WTC11 (cell line): ENCODE measurements around the gene SPEM2. TPM values are rescaled to one million over a fixed set of nuclear protein-coding genes. Genes with fewer than 3 reads are reported as not detected.

Experiments
- ATAC-seq: fragments of 200-7000 bp; cut with Tn5 transposase; 2 replicates; pipeline ENCODE4 v1.10.0; 2021; ENCODE audit warnings: mild to moderate bottlenecking, moderate library complexity
- CTCF ChIA-PET: fragments of 300-600 bp; sonication (Branson Sonifier 250); formaldehyde crosslinking; loops from one replicate; lab custom pipeline; 2021; ENCODE audit warnings: antibody characterized with exemption; lab: Charles Lee
- POLR2A ChIA-PET: fragments of 350-600 bp; sonication (Branson Sonifier 250); formaldehyde crosslinking; loops from one replicate; lab custom pipeline; 2021; ENCODE audit warnings: antibody characterized with exemption; lab: Charles Lee
- DNase-seq: peaks from one replicate; pipeline ENCODE4 v3.0.0; 2021; ENCODE audit warnings: low spot score
- H3K27ac Mint-ChIP-seq: 2 replicates; pipeline ENCODE4 v1.8.0; 2021; ENCODE audit warnings: mixed read lengths
- H3K27me3 Mint-ChIP-seq: 2 replicates; pipeline ENCODE4 v1.8.0; 2021; ENCODE audit warnings: low read depth, mild to moderate bottlenecking, moderate library complexity, mixed read lengths
- H3K36me3 Mint-ChIP-seq: 2 replicates; pipeline ENCODE4 v1.8.0; 2021; ENCODE audit warnings: mixed read lengths
- H3K4me1 Mint-ChIP-seq: 2 replicates; pipeline ENCODE4 v1.8.0; 2022; ENCODE audit warnings: mixed read lengths
- H3K4me3 Mint-ChIP-seq: 2 replicates; pipeline ENCODE4 v1.8.0; 2021; ENCODE audit warnings: mild to moderate bottlenecking, moderate library complexity, mixed read lengths
- H3K9me3 Mint-ChIP-seq: 2 replicates; pipeline ENCODE4 v1.8.0; 2021; ENCODE audit warnings: mixed read lengths
- ETV6 ChIP-seq: sonication (generic); formaldehyde crosslinking; IDR thresholded peaks from 2 replicates; pipeline ENCODE4 v1.8.1; 2022; ENCODE audit warnings: mild to moderate bottlenecking, missing genetic modification reagents
- FOXP1 ChIP-seq: sonication (generic); formaldehyde crosslinking; IDR thresholded peaks from 2 replicates; pipeline ENCODE4 v1.8.0; 2022; ENCODE audit warnings: missing genetic modification reagents, mild to moderate bottlenecking, moderate library complexity, borderline replicate concordance
- GABPB1 ChIP-seq: sonication (generic); formaldehyde crosslinking; IDR thresholded peaks from 2 replicates; pipeline ENCODE4 v1.8.1; 2023; ENCODE audit warnings: mild to moderate bottlenecking, missing genetic modification reagents
- SP1 ChIP-seq: sonication (generic); formaldehyde crosslinking; conservative IDR thresholded peaks from 2 replicates; pipeline ENCODE4 v1.8.1; 2022; ENCODE audit warnings: missing genetic modification reagents
- TEAD1 ChIP-seq: sonication (generic); formaldehyde crosslinking; IDR thresholded peaks from 2 replicates; pipeline ENCODE4 v1.8.0; 2022; ENCODE audit warnings: mild to moderate bottlenecking, missing genetic modification reagents
- ZNF138 ChIP-seq: sonication (generic); formaldehyde crosslinking; conservative IDR thresholded peaks from 2 replicates; pipeline ENCODE4 v1.8.1; 2022; ENCODE audit warnings: mild to moderate bottlenecking, moderate library complexity, missing genetic modification reagents
- ZNF219 ChIP-seq: sonication (generic); formaldehyde crosslinking; IDR thresholded peaks from 2 replicates; pipeline ENCODE4 v1.8.0; 2023; ENCODE audit warnings: missing genetic modification reagents, mild to moderate bottlenecking, borderline replicate concordance
- ZNF317 ChIP-seq: sonication (generic); formaldehyde crosslinking; IDR thresholded peaks from 2 replicates; pipeline ENCODE4 v1.8.1; 2023; ENCODE audit warnings: low read depth, mild to moderate bottlenecking, moderate library complexity, missing genetic modification reagents, borderline replicate concordance
- total RNA-seq: library from RNA; stranded (reverse); gene quantifications from 3 replicates; pipeline ENCODE4 v1.2.3, GENCODE V29; 2021
- TF ChIP-seq, protein P1 (sequence below): sonication (generic); formaldehyde crosslinking; IDR thresholded peaks from 2 replicates; pipeline ENCODE4 v1.8.0; 2023; ENCODE audit warnings: missing genetic modification reagents, mild to moderate bottlenecking, borderline replicate concordance
- TF ChIP-seq, protein P2 (sequence below): fragments of 250-450 bp; sonication (Bioruptor Pico); IDR thresholded peaks from 2 replicates; pipeline ENCODE4 v1.9.0; 2021; ENCODE audit warnings: mild to moderate bottlenecking
- TF ChIP-seq, protein P3 (sequence below): sonication (generic); formaldehyde crosslinking; IDR thresholded peaks from 2 replicates; pipeline ENCODE4 v1.8.1; 2022; ENCODE audit warnings: low read depth, missing genetic modification reagents, borderline replicate concordance
- TF ChIP-seq, protein P4 (sequence below): sonication (generic); formaldehyde crosslinking; IDR thresholded peaks from 2 replicates; pipeline ENCODE4 v1.8.0; 2022; ENCODE audit warnings: mild to moderate bottlenecking, missing genetic modification reagents
- TF ChIP-seq, protein P5 (sequence below): sonication (generic); formaldehyde crosslinking; IDR thresholded peaks from 2 replicates; pipeline ENCODE4 v1.8.1; 2023; ENCODE audit warnings: mild to moderate bottlenecking, missing genetic modification reagents, borderline replicate concordance
- TF ChIP-seq, protein P6 (sequence below): sonication (generic); formaldehyde crosslinking; IDR thresholded peaks from 2 replicates; pipeline ENCODE4 v1.8.1; 2022; ENCODE audit warnings: mild to moderate bottlenecking, moderate library complexity, missing genetic modification reagents
- TF ChIP-seq, protein P7 (sequence below): sonication (generic); formaldehyde crosslinking; IDR thresholded peaks from 2 replicates; pipeline ENCODE4 v1.8.0; 2022; ENCODE audit warnings: mild to moderate bottlenecking, missing genetic modification reagents
- TF ChIP-seq, protein P8 (sequence below): fragments of 200-600 bp; IDR thresholded peaks from 2 replicates; pipeline ENCODE4 v1.8.0; 2022; ENCODE audit warnings: antibody characterized with exemption

The SPEM2 gene
- total RNA-seq, 1 experiment from 2014 or later: 0.13 TPM

DNA sequence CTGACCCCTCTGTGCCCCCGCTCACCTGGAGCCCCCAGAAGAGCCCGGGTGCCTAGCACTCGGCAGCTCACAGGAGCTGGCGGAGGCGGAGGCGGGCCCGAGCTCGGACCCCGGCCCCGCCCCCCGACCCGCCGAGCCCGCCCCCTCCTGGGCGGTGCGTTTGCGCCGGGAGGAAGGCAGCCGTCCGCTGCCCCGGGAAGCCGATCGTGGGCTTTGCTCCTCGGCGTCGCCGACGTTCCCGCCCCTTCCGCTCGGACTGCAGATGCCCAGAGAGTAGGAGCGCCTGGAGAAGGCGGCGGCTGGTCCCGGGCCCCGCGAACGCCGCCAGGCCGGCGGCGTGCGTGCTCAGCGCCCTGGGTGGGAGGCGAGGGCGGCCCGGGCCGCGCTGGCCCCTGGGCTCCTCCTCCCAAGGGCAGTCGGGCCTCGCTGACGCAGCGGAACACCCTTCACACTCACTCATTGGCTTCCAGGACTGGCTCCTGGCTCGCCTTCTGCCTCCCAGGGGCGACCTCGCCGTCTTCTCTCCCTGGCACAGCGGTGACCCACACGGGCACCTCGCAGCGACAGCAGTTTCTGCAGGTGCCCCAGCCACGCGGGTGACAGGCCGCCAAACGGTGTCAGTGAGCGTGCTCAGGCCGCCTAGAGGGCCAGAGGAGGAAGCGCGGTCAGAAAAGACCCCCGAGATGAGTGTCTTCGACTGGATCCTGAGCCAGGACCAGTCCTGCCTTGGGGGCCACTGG is 30.8 kb upstream of the SPEM2 start, which contains the start of gene PLSCR3:
Gene PLSCR3 (minus strand): TSS at position 74 of the 740 bp plus-strand sequence. CDS start 415 bp downstream, outside the sequence.
- Mint-ChIP-seq H3K27ac (peak within 1 kb of the TSS; percentile 85), H3K9me3 (no peaks in the 10 kb centered on the region), H3K36me3 (peaks cover 13% of the 10 kb centered on the region), H3K4me3 (peak within 1 kb of the TSS; percentile 90), H3K27me3 (no peaks in the 10 kb centered on the region; the same call in 1 of the 2 replicates), H3K4me1 (peaks cover 11% of the 10 kb centered on the region)
- ATAC-seq (peak; percentile 78), DNase-seq (peak; percentile 87)
- TF ChIP-seq, protein P1, sequence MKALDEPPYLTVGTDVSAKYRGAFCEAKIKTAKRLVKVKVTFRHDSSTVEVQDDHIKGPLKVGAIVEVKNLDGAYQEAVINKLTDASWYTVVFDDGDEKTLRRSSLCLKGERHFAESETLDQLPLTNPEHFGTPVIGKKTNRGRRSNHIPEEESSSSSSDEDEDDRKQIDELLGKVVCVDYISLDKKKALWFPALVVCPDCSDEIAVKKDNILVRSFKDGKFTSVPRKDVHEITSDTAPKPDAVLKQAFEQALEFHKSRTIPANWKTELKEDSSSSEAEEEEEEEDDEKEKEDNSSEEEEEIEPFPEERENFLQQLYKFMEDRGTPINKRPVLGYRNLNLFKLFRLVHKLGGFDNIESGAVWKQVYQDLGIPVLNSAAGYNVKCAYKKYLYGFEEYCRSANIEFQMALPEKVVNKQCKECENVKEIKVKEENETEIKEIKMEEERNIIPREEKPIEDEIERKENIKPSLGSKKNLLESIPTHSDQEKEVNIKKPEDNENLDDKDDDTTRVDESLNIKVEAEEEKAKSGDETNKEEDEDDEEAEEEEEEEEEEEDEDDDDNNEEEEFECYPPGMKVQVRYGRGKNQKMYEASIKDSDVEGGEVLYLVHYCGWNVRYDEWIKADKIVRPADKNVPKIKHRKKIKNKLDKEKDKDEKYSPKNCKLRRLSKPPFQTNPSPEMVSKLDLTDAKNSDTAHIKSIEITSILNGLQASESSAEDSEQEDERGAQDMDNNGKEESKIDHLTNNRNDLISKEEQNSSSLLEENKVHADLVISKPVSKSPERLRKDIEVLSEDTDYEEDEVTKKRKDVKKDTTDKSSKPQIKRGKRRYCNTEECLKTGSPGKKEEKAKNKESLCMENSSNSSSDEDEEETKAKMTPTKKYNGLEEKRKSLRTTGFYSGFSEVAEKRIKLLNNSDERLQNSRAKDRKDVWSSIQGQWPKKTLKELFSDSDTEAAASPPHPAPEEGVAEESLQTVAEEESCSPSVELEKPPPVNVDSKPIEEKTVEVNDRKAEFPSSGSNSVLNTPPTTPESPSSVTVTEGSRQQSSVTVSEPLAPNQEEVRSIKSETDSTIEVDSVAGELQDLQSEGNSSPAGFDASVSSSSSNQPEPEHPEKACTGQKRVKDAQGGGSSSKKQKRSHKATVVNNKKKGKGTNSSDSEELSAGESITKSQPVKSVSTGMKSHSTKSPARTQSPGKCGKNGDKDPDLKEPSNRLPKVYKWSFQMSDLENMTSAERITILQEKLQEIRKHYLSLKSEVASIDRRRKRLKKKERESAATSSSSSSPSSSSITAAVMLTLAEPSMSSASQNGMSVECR: peak; percentile 68; the same call in 1 of the 2 replicates
- TF ChIP-seq, protein P2, sequence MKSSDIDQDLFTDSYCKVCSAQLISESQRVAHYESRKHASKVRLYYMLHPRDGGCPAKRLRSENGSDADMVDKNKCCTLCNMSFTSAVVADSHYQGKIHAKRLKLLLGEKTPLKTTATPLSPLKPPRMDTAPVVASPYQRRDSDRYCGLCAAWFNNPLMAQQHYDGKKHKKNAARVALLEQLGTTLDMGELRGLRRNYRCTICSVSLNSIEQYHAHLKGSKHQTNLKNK (CRISPR knock-in tag): no peak
- no peak for TF ChIP-seq ZNF138
- TF ChIP-seq TEAD1 (CRISPR knock-in tag): peak; percentile 72; the same call in 1 of the 2 replicates
- peak; percentile 30 for TF ChIP-seq ETV6
- peak; percentile 59 for TF ChIP-seq FOXP1 (CRISPR knock-in tag)
- TF ChIP-seq, protein P3, sequence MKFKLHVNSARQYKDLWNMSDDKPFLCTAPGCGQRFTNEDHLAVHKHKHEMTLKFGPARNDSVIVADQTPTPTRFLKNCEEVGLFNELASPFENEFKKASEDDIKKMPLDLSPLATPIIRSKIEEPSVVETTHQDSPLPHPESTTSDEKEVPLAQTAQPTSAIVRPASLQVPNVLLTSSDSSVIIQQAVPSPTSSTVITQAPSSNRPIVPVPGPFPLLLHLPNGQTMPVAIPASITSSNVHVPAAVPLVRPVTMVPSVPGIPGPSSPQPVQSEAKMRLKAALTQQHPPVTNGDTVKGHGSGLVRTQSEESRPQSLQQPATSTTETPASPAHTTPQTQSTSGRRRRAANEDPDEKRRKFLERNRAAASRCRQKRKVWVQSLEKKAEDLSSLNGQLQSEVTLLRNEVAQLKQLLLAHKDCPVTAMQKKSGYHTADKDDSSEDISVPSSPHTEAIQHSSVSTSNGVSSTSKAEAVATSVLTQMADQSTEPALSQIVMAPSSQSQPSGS (CRISPR knock-in tag): no peak
- TF ChIP-seq ZNF317 (CRISPR knock-in tag): 0 out of 2 replicates have a peak, but pooled peaks have one; percentile 48
- TF ChIP-seq, protein P4, sequence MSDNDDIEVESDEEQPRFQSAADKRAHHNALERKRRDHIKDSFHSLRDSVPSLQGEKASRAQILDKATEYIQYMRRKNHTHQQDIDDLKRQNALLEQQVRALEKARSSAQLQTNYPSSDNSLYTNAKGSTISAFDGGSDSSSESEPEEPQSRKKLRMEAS: peak; percentile 85; the same call in 1 of the 2 replicates
- TF ChIP-seq SP1 (CRISPR knock-in tag): peak; percentile 78
- TF ChIP-seq, protein P5, sequence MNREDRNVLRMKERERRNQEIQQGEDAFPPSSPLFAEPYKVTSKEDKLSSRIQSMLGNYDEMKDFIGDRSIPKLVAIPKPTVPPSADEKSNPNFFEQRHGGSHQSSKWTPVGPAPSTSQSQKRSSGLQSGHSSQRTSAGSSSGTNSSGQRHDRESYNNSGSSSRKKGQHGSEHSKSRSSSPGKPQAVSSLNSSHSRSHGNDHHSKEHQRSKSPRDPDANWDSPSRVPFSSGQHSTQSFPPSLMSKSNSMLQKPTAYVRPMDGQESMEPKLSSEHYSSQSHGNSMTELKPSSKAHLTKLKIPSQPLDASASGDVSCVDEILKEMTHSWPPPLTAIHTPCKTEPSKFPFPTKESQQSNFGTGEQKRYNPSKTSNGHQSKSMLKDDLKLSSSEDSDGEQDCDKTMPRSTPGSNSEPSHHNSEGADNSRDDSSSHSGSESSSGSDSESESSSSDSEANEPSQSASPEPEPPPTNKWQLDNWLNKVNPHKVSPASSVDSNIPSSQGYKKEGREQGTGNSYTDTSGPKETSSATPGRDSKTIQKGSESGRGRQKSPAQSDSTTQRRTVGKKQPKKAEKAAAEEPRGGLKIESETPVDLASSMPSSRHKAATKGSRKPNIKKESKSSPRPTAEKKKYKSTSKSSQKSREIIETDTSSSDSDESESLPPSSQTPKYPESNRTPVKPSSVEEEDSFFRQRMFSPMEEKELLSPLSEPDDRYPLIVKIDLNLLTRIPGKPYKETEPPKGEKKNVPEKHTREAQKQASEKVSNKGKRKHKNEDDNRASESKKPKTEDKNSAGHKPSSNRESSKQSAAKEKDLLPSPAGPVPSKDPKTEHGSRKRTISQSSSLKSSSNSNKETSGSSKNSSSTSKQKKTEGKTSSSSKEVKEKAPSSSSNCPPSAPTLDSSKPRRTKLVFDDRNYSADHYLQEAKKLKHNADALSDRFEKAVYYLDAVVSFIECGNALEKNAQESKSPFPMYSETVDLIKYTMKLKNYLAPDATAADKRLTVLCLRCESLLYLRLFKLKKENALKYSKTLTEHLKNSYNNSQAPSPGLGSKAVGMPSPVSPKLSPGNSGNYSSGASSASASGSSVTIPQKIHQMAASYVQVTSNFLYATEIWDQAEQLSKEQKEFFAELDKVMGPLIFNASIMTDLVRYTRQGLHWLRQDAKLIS (CRISPR knock-in tag): no peak
- TF ChIP-seq ZNF219 (CRISPR knock-in tag): no peak
- TF ChIP-seq, protein P6, sequence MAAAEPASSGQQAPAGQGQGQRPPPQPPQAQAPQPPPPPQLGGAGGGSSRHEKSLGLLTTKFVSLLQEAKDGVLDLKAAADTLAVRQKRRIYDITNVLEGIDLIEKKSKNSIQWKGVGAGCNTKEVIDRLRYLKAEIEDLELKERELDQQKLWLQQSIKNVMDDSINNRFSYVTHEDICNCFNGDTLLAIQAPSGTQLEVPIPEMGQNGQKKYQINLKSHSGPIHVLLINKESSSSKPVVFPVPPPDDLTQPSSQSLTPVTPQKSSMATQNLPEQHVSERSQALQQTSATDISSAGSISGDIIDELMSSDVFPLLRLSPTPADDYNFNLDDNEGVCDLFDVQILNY: no peak
- TF ChIP-seq, protein P7, sequence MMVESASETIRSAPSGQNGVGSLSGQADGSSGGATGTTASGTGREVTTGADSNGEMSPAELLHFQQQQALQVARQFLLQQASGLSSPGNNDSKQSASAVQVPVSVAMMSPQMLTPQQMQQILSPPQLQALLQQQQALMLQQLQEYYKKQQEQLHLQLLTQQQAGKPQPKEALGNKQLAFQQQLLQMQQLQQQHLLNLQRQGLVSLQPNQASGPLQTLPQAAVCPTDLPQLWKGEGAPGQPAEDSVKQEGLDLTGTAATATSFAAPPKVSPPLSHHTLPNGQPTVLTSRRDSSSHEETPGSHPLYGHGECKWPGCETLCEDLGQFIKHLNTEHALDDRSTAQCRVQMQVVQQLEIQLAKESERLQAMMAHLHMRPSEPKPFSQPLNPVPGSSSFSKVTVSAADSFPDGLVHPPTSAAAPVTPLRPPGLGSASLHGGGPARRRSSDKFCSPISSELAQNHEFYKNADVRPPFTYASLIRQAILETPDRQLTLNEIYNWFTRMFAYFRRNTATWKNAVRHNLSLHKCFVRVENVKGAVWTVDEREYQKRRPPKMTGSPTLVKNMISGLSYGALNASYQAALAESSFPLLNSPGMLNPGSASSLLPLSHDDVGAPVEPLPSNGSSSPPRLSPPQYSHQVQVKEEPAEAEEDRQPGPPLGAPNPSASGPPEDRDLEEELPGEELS (CRISPR knock-in tag): peak; percentile 11; the same call in 1 of the 2 replicates
- 0 out of 2 replicates have a peak, but pooled peaks have one; percentile 13 for TF ChIP-seq GABPB1 (CRISPR knock-in tag)
- TF ChIP-seq, protein P8, sequence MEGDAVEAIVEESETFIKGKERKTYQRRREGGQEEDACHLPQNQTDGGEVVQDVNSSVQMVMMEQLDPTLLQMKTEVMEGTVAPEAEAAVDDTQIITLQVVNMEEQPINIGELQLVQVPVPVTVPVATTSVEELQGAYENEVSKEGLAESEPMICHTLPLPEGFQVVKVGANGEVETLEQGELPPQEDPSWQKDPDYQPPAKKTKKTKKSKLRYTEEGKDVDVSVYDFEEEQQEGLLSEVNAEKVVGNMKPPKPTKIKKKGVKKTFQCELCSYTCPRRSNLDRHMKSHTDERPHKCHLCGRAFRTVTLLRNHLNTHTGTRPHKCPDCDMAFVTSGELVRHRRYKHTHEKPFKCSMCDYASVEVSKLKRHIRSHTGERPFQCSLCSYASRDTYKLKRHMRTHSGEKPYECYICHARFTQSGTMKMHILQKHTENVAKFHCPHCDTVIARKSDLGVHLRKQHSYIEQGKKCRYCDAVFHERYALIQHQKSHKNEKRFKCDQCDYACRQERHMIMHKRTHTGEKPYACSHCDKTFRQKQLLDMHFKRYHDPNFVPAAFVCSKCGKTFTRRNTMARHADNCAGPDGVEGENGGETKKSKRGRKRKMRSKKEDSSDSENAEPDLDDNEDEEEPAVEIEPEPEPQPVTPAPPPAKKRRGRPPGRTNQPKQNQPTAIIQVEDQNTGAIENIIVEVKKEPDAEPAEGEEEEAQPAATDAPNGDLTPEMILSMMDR: no peak
- CTCF ChIA-PET: interaction anchor here (0.6 to 4.1 kb wide), 34 partner anchors 9 to 323 kb away, joined by 3 to 59 read pairs (median 7); partner anchors contain the start of genes ACAP1, CHRNB1, FGF11 and NLGN2
- POLR2A ChIA-PET: interaction anchor here (0.9 to 2.1 kb wide), 4 partner anchors 9 to 18 kb away, joined by 3 to 10 read pairs (median 6); partner anchors contain the start of gene TMEM256
